HG02571 (cell line): Measurements from ENCODE around the gene SFXN5.

Source experiments
- ATAC-seq: cut with Tn5 transposase; IDR thresholded peaks from one replicate; pipeline ENCODE4 v1.9.1; 2021; ENCODE audit warnings: mild to moderate bottlenecking, moderate library complexity; ENCODE audit not compliant: unreplicated experiment

Gene SFXN5

DNA sequence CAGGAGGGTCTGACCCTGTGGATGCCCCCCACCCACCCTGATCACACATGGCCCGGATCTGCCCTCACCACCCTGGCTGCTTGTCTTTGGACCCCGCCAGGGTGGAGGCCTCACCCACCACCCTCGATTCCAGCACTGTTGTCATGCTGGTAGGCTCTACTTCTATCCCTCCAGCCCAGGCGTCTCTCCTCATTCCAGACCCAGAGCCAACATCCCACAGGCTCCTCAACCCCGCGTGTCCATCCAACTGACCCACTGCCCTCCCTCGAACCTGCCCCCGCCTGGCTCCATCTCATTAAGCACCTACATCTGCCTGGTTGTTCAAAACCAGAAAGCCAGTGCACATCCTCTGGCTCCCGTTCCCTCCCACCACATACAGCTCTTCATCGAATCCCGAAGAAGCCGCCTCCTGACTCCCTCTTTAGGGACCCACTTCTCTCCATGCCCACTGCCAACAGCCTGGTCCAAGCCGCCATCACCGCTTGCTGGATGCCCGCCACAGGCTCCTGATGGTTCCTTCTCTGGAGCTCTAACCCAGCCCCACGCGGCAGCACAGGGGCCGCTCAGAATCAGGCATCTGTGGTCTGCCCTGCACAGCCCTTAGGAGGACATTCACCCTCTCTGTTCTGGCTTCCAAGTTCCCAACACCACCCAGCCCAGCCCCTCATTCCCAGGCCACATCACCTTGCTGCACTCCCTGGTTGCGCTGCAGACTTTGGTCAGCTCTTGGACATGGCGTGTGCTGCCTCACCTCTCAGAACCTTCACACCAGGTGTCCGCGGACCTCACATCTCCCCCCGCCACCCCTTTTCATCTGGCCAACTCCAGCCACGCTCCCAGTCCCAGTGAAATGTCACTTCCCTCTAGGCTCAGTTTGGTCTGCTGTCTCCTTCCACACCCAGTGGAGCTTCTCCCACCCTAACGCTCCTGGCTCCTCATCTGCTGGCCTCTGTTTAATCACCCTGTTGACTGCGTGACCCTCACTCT, 111.2 kb downstream of the SFXN5 start:
- ATAC-seq: no peak

DNA sequence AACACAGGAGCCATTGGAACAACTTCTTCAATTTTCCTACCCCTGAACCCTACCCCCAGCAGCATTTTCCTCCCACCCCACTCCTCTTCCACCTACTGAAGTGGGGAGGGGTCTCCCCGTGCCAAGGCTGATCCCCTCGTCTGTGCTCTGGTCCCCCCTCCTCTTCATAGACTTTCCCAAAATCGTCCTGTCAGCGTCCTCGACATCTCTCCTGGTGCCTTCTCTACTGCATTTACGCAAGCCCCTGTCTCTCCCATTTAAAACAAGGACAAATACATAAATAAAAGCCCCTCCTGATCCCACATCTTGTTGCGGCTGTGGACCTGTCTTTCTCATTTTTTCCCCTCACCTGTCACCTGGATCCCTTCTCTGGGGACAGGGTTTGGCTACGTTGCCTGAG, 112.0 kb downstream of the SFXN5 start:
- ATAC-seq: no peak

DNA sequence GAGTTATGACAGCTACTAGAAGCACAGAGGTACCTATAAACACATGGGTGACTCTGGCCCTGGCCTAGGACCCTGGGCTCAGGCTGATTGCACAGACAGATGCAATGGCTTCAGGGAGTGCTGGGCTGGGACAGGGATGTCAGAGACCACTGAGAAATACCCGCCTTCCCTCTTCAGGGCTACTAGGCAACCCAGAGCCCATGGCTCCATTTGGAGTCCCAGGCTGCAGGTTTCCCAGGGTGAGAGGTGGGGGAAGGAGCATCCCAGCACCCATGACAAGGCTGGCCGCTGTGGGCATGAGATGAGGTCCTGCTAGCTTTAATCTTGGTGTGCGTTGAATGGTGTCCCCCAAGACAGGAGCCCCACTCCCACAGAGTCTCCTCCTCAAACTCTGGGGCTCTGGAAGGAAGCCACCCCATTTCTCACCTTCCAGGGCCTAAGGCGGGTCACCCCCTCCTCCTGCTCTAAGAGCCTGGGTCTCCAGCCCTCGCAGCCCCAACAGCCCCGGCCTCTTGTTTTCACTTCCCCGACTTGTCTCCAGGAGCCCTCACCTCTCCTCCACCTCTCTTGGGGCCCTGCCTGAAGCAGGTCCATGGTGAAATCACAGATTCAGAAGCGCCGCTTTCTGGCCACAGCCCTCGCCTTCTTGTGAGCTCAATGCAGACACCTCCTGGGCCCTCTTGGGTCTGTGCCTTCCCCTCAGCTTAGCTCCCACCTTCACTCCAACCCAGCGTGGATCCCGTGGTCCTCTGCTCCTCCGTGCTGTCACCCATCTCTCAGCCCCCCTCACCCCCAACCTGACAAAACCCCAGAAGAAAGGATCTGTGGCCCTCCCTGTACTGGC, 112.7 kb downstream of the SFXN5 start:
- ATAC-seq: no peak

DNA sequence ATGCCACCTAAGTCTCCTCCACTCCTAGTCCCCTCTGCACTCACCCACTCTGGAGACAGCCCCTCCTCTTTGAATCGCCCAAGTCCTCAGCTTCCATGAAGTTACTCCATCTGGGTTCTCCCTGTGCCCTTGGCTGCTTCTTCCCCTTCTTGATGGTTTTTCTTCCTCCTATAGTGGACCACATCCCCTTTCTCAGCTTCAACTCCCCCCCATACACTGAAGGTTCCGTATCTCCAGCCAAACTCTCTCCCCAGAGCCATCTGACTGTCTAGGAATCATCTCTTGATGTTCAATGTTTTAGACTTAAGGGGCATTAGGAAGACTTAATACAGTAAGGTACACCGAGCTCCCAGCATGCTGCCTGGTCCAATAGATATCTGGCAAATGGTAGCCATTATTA, 114.6 kb downstream of the SFXN5 start:
- no peak for ATAC-seq

DNA sequence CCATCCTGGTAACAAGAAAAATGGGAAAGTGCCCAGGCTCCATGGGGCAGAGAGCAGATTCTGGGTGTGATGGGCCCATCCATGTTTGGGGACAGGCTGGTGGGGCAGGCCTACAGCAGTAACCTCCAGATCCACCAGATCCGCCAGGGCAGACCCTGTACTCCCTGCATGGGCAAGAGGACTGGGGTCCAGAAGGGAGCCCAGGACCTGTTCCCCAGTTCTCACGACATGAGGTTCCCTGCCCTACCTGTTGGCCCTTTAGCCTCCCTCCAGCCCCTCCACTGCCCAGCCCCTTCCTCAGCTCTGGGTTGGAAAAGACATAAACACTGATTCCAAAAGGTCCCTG, 115.5 kb downstream of the SFXN5 start:
- no peak for ATAC-seq

DNA sequence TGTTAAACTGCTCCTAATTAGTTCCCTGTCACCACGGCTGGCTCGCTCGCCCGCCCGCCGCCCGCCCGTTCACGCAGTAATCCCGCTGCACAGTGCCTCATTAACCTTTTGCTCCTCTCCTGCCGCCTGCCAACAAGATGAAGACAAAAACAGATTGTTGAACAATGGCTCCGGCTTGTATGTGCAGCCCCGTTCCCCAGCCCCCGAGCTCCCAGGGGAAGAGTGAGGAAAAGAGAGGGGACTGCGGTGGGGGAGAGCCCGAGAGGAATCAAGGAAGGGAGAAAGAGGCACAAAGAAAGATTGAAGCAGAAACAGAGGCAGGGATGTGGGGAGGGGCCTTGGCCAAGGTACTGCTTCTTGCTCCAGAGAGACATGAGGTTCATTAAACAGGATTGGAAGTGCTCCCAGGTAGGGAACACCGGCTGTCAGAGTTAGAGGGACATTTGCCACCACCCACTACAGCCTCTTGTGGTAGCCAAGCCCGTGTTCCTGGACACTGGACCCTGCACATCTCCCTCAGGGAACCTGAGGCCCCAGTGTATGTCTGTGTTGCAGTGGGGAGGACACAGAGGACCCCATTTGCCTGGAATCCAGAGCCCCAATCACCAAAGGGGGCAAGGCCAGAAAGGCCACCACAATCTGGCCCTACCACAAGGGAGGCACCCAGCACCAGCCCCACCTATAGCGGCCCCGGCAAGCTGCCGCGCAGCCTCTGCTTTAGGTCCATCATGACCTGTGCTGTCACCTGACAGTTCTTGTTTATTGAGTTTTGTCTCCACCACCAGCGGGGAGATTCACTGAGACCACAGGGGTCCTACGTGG, 116.1 kb downstream of the SFXN5 start:
- no peak for ATAC-seq

DNA sequence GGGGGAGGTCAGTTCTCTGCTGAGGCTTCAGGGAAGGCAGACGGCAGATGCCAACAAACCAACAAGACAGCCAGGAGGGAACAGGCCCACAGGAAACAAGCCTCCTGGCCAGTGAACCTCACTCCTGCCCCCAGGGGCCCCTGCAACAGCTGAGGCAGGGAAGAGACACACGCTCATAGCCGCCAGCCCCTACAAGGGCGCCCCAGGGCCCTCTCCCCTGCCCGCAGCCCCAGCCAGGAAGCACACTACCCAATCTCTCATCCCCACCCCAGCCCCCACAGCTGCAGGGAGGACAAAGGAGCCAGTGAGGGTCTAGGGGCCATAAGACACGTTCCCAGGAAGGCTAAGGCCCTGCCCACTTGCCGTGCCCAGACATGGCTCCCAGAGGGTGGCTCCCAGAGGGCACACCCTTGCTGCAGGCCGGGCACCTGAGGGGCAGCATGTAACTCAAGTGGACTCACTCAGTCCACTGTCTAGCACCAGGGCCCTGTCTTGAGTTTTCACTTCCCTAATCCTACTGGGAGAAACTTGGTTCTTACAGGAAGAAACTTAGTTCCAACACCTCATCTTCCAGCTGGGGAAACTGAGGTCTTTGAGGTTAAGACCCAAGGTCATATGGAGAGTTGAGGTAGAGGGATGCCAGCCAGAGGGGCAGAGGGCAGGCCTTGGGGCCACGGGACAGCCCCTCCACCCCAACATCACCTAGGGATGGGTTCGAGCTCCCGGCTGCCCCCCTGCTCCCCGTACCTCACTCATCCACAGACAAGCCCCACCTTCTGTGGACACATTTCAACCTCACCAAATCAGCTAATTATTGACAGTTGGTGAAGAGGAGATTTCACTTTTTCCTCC, 116.9 kb downstream of the SFXN5 start:
- ATAC-seq: no peak

DNA sequence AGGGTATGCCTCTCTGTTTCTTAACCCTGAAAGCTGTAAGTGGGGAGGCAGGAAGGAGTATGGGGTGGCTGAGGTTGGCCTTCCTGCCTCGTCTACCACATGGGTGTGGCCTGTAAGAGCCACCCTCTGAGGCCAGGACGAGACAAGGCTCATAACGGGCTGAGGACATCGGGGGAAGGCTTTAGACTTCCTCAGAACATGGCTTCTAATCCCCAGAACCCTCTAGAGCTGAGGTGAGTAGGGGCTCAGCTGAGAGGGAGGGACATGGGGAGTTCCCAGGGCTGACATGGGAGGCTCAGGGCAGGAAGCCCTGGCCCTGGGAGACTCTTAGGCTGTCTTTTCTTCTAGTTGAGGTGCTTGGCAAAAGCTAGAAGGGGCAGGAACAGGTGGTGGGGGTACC, 117.5 kb downstream of the SFXN5 start:
- no peak for ATAC-seq

DNA sequence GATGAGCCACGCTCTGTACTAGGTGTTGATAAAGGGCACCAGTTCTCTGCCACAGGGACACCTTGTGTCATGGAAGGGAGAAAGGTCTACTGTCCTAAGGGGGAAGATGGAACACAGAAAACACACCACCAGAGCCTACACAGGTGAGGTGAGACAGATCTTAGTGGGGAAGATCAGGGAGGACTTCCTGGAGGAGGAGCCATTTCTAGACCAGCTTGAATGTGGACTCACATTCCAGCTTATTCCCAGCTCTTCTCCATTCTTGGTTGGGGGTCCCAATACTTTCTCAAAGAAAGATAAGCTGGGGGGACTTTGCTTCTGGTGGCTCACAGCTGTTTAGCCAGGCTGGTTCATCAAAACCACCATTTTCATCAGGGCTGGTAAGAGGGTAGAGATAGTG, 118.0 kb downstream of the SFXN5 start:
- ATAC-seq: no peak

DNA sequence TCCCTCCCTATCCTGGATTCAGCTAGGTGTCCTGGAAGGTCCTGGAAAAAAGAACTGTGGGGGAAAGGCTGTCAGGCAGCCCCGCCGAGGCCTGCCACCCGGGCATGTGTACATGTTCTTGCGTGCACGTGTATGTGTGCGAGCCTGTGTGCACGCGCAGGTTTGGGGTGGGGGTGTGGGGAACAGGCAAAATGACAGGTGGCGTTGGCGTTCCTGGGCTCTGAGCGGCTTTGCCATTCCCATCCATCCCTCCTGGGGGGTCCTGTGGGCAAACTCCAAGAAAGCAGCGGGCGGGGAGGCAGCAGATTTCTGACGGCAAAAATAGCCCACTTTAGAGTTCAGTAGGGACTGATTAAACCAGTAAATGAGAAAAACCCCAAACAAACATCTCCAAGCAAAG, 118.6 kb downstream of the SFXN5 start:
- ATAC-seq: no peak

DNA sequence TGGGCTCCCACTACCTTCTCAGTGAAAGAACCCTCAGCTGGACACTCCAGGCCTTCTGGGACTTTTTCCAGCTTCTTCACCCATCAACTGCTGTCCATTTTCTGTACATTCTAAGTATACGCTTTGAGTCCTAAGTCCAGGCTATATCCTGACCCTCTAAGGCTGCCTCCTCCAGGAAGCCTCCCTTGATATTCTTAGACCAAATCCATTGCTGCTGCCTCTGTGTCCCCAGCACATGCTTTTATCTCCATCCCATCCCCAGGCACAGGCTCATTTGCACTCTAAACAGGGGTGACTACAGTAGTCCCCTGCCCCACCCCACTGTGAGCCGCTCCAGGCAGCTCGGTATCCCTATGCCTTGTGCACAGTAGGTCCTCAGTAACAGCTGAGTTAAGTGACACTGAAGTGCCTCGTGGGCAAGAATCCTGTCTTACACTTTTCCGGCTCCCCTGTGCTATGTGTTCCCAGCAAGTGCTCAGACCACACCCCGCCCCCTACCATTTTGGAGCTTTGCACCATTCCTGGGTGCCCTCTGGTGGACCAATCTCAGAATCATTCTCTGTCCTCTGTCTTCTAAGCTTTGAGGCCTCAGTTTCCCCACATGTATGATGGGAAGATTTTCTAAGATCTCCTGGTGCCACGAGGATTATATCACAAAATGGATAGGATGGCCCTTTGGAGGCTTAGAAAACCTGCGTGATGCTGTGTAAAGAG, 119.2 kb downstream of the SFXN5 start:
- no peak for ATAC-seq

DNA sequence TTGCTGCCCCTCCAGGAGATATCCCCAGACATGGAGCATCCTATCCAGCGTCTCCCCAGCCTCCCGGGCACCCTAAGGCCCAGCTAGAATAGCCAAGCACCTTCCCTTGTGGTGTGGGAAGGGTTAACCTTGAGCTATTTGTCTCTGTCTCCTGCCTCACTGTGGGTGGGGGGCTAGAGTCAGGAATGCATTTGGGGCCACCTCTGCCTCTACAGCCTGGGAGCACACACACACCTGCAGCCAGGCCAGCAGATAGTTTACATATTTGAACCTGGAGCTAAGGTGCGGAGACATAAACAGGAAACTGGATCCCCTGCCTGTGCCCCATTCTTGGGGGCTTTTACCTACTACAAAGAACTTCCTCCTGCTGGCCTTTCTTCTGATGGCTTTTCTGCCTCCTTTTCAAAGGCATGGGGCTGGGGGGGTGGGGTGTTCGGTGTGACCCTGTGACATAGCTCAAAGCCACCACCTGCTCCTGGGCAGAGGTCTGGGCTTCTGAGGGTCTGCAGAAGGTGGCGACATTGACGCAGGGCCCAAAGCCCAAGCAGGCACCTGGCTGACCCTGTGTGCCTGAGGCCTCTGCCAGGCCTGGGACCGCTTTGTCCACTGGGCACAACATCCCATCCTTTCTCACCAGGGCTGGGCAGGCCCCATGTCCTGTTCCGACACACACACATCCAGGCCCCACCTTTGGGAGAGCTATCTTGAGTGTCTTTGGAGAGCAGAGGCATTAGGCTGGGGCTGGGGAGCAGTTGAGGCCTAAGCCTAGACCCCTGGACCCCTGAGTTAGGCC, 120.0 kb downstream of the SFXN5 start:
- no peak for ATAC-seq

DNA sequence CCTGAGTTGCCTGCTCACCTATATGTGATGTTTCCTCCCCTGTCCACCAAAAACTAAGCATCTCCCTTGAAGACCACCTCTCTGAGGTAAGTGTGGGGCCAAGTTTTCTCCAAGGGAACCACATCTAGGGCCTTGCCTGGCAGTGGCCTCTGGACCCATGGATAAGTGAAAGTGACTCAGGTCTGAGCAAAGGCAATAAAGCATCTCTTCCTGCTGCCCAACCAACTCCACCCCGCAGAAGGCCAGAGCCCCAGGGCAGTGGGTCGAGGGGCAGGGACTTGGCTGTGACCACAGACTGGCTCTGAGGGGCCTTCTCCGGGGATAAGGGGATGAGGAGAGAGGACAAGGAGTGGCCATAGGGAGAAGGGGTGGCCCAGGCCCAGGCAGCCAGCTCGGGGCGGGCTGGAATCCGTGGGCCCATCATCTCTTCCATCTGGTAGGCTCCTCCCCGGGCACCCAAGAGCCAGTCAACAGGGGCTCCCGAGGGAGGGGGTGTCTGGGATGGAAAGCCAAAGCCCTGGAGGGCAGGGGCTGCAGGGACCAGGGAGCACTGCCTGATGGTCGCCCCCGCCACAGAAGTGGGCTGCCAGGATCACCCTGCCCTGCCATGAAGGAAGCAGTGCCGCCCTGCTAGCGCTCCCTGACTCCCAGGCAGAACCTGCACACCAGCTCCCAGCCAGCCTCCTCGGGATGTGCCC, 120.8 kb downstream of the SFXN5 start:
- ATAC-seq: no peak

DNA sequence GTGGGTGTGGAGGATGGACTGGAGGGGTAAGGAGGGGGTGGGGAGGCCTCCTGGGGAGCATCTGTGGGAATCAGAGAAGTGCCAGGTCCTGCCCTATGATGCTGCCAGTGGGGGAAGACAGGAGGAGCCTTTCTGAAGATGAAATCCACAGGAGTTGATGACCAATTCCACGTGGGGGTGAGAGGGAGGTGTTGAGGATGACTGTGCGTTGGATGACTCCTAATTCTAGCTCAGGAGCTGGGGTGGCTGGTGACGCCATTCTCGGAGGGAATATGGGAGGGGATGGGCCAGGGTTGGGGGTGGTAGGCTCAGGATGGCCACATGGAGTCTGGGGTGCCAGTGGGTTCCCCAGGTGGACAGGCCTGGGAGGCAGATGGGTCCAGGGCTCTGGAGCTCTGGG, 121.9 kb downstream of the SFXN5 start:
- ATAC-seq: no peak

DNA sequence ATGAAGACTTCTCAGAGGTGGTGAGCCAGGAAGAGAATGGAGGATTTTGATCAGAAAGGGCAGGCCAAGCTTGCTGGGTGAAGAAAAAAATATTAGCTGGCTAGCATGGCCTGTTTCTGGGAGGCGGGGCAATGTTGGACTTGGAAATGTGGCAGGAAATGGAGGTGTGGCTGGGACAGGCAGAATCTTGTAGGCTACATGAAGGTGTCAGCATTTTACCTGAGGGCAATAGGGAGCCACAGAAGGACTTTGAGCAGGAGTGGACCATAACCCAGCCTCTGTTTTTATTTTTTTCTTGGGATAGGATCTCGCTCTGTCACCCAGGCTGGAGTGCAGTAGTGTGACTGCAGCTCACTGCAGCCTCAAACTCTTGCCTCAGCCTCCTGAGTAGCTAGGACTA, 122.5 kb downstream of the SFXN5 start:
- no peak for ATAC-seq

DNA sequence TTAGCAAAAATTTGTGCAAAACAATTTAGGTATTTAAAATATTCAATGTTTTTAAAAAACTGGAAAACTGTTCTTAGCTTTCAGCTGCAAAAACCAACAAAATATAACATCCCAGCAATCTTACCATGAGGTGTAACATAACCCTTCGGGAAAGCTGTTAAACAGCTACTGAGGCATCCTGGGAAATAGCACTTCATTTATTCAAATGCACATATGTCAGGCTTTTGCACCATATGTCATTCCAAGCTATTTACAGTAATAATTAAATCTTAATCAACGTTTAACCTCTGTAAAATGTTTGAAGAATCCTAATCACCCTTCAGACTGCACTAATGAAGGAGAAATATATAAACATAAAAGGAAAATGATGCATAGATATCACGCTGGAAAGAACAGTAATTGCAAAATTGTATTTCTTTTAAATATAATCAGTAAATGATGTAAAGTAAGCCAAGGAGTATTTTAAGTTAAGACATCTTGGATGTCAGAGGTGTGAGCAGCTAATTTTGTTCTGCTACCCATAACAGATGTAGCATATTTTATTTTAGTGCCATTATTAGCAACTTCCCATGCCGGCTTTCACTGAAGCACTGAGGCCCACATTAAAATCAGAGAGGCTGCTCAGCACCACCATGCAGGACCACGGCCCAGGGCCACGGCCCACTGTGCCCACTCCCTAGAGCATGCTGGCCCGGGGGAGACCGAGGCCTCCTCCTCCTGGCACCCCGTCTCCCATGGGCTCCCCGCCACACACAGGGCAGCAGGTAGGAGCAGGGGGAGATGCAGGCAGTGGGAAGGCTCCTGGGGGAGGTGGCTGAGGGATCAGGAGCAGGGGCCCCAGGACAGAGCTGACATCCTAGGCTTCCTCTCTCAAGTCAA, 123.3 kb downstream of the SFXN5 start:
- ATAC-seq: no peak

DNA sequence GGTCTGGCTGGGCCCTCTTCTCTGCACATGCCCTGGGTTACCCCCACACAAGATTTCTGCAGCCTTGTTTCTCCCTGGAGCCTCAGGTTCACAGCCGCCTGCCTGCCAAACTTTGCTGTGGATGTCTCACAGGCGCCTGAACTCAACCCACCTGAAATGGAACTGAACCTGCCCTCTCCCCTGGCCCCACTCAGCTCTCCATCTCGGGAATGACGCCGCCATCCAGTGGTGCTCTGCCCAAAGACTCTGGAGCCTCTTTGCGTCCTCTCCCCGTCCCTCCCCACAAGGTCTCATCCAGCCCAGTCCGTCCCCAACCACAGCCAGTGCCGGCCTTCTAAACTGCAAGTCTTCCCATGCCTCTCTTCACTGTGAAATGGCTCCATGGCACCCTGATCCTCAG, 125.0 kb downstream of the SFXN5 start:
- no peak for ATAC-seq
